GM19328 (cell line): ENCODE data around the gene USP6.
A peak's percentile ranks its signal among the peaks of the same experiment; 100 is the strongest.
"Not testable (repeated sequence)": the region's sequence is repeated elsewhere in the genome, so short reads cannot be mapped to it uniquely, and the experiment has no call there.

Source experiments
- ATAC-seq: cut with Tn5 transposase; IDR thresholded peaks from one replicate; pipeline ENCODE4 v1.9.1; 2021; ENCODE audit warnings: mild to moderate bottlenecking, moderate library complexity; ENCODE audit not compliant: unreplicated experiment

Gene USP6

DNA sequence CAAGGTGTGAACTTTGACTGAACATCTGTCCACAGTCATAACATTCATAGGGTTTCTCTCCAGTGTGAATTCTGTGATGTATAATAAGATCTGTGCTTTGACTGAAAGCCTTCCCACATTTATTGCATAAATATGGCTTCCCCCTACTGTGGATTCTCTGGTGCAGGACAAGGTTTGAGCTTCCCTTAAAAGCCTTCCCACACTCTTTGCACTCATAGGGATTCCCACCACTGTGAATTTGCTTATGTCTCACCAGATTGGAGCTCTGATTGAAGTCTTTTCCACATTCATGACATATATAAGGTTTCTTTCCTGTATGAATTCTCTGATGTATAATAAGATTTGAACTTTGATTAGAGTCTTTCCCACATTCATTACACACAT, 67.6 kb downstream of the USP6 start:
- no peak for ATAC-seq

- ATAC-seq = no peak
Observed at GRCh38 chr17:5184288-5184687, 68.5 kb downstream of the USP6 start.

DNA sequence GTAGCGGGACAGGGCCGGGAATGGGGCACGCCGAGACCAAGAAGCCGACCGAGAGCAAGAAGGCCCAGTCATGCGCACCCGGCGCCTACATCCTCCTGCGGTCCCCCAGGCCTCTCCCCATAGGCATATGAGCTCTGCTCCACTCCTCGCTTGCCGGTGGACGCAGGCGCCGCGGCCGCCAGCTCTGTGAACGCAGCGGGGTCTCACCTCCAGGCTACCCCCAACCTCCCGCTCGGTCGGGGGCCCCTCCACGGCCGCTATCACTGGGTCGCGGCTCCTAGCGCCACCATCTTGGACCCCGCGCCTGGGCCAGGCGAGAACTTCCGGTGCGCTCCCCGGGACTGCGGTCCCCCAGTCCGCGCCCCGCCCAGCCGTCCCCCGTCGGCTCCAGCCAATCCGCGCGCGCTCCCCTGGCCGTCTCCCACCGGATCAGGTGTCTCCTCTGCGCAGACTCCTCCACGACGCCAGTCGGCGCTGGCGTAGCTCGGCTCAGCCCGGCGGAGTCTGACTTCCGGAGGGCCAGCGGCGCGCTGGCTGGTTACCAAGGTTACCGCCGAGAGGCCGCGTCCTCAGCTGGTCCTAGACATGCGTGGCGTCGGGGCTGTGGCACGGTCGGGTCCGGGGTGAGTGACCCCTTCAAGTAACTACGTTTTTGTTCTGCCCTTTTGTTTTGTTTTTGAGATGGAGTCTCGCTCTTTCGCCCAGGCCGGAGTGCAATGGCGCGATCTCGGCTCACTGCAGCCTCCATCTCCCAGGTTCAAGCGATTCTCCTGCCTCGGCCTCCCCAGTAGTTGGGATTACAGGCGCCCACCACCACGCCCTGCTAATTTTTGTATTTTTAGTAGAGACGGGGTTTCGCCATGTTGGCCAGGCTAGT, 75.9 kb downstream of the USP6 start, which contains the start of gene ZNF594:
TSS of gene ZNF594 (minus strand) at position 328 of the 877 bp plus-strand sequence. CDS start 7,612 bp downstream, outside the sequence.
- ATAC-seq = peak; percentile 97

DNA sequence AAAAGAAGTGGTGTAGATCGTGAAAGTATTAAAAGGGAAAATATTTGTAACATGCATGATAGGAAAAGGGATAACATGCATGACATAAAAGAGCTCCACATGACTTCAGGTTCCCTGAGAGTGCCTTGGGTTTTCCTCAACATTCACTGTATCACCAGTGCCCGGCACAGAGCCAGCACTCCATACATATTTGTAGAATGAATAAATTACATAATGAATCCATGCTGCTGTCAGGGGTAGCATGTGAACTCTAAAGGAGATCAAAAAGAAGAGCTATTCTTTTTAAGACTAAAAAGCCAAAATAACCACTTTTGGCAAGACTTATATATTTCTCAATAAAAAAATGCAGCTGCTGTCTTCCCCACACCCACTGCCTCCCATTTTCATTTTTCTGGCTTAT, 78.5 kb downstream of the USP6 start:
- no peak for ATAC-seq

- ATAC-seq = no peak
Observed at GRCh38 chr17:5198472-5198871, 82.6 kb downstream of the USP6 start.

- no peak for ATAC-seq
Observed at GRCh38 chr17:5200360-5200759, 84.5 kb downstream of the USP6 start.

DNA sequence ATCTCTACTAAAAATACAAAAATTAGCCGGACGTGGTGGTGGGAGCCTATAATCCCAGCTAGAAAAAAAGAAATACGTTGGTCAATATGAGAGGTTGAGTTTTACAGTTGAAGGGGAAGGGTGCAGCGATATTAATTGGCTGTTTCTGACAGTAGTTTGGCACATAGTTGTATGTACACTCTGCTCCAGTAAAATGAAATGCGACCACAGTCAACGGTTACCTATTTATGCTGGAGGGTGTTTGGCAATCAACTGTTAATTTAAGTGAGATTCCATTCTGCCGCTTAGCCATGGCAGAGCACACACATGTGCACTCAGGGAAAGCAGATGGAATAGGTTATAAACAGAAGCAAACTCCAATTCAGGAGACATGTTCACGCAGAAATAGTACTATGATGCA, 85.2 kb downstream of the USP6 start:
- no peak for ATAC-seq

DNA sequence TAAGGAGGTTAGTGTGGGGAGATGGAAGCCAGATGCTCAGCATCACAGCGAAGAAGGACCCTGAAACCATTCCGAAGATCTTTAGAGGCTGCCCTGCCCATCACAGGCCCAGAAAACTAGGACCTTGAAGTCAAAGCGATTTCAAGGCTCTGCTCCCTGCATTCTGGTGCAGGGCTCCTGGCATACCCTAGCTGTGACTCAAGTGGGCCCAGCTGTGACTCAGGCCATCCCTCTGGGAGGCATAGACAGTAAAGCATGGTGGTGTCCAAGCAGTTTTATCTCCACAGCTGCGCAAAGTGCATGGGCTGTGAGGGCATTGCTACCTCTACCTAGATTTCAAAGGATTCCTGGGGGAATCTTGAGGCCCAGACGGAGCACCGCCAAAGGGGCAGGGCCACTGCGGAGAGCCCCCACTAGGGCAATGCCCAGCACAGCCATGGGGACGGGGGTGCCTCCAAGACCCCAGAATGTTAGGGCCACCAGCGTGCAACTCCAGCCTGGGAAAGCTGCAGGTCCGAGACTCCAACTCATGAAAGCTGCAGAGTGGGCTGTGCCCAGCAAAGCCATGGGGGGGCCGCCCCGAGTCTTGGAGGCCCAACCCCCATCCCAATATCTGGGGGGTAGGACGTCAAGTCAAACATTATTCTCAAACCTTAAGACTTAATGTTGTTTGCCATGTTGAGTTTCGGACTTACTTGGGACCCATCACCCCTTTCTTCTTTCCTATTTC, 87.5 kb downstream of the USP6 start:
- ATAC-seq = no peak

GRCh38 chr17:5203908-5204294, 88.1 kb downstream of the USP6 start:
- no peak for ATAC-seq

- no peak for ATAC-seq
Observed at GRCh38 chr17:5209396-5209795, 93.6 kb downstream of the USP6 start.

DNA sequence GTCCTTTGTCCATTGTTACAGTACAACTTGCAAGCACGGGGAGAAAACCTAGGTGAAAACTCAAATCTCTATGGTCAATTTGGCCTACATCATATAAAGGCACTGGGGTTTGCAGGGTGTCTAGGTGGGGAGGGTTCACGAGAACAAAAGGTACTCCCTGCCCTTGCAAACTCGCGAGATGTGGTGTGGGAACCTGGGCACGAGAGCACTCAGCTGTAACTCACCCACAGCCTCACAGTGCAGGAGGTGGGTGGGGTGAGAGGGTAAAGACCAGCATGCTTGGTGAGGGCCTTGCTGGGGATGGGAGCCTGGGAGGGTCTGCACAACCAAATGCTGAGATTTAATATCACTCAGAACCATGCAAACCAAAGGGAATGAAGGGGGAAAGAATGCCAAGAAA, 94.3 kb downstream of the USP6 start:
- no peak for ATAC-seq

- no peak for ATAC-seq
Observed at GRCh38 chr17:5210614-5211252, 94.9 kb downstream of the USP6 start.

DNA sequence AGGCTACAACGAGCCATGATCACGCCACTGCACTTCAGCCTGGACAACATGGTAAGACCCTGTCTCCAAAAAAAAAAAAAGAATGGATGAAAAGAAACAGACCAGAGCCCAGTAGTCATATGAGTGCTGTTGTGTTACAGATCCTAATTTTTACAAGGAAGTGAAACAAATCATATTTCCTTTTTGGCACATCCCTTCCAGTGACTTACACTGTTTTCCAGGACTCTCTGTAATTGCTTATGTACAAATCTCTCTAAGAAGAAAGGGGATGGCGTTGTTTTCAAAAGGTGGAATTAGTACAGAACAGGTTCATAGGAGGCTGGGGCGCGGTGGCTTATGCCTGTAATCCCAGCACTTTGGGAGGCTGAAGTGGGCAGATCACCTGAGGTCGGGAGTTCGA, 95.6 kb downstream of the USP6 start:
- no peak for ATAC-seq

- not testable (repeated sequence) for ATAC-seq
Observed at GRCh38 chr17:5217562-5217961, 101.7 kb downstream of the USP6 start.

DNA sequence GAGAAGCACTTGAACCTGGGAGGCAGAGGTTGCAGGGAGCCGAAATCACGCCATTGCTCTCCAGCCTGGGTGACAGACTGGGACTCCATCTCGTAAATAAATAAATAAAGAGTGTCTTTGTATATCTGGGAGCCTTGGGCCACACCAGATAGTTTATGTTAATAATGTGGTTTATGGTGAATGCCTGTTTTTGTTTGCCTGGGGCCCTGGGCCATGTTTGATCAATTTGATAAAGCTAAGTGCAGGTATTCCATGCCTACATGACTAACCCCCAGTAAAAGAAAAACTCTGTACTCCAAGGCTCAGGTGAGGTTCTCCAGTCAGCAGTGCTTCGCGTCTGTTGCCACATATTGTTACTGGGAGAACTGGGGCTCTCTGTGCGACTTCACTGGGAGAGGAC, 103.7 kb downstream of the USP6 start:
- ATAC-seq = no peak

- ATAC-seq = no peak
Observed at GRCh38 chr17:5220074-5220473, 104.2 kb downstream of the USP6 start.

DNA sequence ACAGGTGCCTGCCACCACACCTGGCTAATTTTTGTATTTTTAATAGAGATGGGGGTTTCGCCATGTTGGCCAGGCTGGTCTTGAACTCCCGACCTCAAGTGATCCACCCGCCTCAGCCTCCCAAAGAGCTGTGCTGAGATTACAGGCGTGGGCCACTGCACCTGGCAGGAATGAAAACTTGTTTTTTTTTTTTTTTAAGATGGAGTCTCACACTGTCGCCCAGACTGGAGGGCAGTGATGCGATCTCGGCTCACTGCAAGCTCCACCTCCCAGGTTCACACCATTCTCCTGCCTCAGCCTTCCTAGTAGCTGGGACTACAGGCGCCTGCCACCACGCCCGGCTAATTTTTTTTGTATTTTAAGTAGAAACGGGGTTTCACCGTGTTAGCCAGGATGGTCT, 106.1 kb downstream of the USP6 start:
- ATAC-seq = not testable (repeated sequence)
